HG03095 (cell line): ENCODE measurements around the gene IGF2BP2.

ENCODE experiments used
- ATAC-seq: cut with Tn5 transposase; IDR thresholded peaks from one replicate; pipeline ENCODE4 v1.9.1; 2021; ENCODE audit warnings: moderate library complexity; ENCODE audit not compliant: unreplicated experiment

Gene IGF2BP2

DNA sequence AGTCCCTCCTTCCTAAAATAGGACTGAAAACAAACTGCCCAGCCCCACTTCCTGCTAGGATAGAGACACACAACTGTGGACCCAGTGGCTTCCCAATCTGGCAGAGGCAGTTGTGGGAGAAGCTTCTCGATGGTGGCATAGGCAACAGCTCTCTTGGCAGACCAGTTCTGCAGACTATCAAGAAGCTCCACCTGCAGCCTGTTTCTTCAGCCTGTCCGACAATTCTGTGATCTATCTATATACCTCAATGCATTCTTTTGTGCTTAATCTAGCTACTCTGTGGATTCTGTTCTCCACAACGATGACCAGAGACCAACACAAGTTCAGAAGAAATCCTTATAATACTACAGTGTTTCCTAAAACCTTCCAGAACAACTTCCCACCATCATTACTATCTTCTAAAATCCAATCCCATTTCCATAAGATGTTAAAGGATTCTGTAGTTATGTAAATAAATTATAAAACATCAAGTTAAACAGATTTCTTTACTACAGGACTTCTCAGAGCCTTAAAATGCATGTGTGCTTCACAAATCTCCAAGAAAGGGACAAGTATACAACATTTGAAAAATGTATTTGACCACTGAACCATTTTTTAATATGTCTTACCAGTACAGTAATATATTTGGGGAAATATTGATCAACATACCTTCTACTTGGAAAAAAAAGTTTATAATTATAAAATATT is 57.7 kb downstream of the IGF2BP2 start:
- no peak for ATAC-seq

DNA sequence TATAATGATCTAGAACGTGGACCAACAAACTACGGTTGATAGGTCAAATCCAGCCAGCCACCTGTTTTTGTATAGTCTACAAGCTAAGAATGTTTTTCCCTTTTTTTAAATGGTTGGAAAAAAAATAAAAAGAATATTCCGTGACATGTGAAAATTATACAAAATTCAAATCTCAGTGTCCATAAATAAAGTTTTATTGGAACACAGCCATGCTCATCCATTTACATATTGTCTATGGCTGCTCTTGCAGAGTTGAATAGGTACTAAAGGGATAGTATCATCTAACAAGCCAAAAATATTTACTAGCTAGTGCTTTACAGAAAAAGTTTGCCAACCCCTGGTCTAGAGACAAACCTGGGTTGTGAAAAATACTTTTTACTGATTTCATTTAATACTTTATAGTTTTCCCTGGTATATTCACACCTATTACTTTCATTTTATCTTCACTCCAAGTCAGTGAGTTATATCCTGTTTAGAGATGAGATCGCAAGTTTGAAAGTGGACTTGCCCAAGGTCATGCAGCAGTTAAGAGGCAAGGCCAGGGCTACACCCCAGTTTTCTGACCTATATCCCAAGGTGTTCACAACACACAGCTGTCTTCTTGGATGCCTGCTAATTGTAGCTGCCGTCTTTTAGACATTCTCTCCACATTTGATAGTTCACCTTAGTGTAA is 58.4 kb downstream of the IGF2BP2 start:
- no peak for ATAC-seq

DNA sequence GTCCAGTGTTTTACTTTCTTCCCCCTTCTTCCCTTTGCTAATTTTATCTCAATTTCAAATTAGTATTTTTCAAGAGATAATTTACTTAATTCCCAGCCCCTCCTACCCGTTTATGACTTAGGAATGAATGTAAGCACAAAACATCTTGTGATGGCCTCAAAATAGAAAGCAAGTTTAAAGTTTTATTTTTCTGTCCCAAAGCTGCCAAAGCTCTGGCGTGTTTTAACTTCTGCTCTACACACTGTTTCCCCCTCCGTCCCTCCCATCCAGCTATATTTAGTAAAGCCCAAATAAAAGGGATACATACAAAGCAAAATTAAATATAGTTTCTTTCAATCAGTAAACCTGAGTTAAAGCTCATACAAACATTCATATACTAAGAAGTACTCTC is 59.9 kb downstream of the IGF2BP2 start:
- no peak for ATAC-seq

DNA sequence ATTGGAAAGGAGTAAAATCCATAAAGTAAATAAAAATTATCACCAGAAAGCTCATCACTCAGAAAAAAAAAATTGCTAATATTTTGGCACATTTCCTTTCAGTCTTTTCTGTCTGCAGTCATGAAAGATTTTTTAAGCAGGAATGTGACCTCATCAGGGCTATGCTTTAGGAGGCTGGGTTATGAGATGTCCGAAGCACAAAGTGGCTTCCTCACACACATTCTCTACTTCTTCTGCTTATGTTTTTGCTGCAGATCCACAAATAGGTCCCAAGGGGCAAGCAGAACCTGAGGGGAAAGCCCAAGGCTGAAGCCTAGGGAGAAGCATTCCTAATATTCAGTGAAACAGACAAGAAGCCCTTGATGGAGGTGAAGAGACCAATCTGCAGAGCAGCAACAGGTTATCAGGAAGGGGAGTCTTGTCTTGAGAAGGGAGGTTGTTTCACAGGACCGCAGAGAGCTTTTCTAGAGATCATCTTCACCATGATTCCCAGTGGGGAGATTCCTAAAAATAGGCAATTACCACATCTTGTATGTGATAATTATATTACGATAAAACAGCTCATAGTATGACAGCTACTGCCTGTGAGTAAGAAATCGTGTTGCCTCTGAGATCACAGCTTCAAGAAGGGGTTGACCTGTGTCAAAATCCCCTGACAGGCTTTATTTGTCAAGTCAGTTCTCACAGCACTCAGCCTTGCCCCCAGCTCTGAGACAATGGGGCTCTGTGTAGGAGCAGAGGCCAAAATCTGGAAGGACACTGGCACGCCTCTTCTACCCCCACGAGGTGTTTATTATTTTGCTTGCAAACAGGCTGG is 60.5 kb downstream of the IGF2BP2 start:
- ATAC-seq: no peak

DNA sequence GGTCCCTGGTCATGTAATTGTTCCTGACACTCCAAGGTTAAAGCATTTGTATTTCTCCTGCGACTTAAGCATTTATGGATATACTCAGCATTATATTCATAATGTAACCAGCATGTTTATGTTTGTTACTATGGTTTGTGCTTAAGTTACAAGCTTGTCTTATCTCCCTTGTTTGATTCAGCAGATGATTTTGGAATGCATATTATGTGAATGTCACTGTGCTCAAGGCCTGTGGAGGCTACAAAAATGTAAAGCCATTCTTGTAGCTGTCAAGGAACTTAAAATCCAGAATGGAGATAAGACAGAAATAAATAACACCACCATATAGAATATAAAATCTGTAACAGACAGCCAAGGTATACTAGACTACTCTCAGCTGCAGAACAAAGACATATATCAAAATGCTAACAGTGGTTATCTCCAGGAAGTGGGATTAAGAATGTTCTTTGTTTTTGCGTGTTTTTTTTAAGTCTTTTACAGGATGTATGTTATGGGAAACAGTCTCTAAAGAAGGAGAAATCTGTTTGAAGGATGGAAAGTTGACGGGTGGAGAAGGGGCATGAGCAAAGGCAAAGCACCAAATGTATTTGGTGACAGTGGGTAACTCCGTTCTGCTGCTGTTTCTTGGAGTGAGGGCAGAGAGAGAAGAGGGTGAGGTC is 61.4 kb downstream of the IGF2BP2 start:
- ATAC-seq: no peak

DNA sequence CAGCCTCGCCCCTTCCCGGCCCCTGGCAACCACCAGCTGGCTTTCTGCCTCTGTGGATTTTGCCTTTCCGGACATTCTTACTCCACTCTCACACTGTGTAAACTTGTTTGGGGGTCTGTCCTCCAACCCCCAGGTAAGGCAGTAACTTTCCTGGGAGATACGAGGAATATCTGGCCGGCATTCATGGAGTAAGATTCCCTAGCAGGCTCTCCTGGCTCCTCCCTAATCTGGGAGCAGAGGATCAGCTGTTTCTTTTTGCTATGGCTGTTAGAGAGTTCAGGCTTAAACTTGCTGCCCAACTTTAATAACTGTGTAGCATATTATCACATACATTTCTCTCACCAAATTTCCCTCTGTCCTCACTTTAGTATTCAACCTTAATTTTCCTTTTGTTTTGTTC is 64.3 kb downstream of the IGF2BP2 start:
- no peak for ATAC-seq

DNA sequence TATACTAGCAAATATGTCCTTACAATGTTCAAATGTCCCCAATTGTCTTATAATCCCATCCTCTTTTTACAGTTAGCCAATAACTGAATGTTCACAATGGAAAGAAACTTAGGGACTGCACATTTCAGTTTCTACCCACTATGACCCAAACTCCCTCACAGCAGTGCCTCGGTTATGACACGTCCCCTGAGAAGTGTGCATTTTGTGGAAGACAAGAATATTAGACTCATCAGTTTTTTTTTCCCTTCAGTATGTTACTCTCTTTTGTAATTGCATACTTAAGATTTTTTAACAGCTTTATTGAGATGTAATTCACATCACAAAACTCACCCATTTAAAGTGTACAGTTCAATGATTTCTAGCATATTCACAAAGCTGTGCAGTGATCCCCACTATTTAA is 64.8 kb downstream of the IGF2BP2 start:
- no peak for ATAC-seq

DNA sequence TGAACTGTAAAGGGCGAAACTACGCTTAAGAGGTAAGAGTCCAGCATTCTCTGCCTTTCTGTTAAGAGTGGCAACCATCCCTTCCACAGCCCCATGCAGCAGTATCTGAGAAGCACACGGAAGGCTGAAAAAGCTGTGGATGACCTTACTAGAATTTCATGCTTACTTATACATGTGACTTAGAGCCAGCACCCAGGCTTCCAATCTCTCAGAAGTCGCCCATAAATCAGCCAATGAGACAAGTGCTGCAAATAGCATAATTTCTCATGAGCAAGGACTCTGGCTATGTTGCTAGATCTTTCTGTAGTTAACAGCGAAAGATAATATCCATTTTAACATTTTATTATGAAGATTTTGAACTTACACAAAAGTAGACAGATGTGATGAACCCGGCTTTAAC is 65.3 kb downstream of the IGF2BP2 start:
- ATAC-seq: no peak

DNA sequence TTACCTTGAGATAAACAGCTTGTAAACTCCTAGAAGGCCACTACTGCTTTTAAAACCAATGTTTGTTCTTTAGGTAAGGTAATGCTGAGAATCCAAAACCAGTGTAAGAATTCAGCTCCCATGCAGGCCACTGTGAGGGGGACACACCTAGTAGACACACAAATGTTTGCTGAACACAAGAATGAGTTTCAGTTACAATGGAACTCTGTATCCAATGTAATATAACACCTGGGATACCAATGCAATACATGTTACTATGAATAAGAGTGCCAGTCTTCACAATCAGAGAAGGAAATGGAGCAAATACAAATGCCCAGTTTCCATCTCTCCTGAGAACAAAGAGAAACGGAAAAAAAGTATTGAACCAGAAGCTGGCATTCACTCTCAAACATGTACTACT is 65.9 kb downstream of the IGF2BP2 start:
- no peak for ATAC-seq

DNA sequence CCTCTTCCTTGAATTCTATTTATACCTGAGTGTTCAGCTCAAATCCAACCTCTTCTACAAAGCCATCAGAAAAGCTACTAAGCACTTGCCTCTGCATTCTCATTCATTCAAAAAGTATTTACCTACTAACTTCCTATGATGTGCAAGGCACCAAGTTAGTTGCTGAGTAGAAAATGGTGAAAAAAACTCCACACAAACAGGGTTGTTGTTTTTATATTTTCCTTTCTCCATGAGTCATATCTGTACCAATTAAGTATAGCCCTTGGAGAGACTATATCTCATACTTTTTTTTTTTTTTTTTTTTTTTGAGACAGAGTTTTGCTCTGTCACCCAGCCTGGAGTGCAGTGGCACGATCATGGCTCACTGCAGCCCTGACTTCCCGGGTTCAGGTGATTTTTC is 67.7 kb downstream of the IGF2BP2 start:
- no peak for ATAC-seq

DNA sequence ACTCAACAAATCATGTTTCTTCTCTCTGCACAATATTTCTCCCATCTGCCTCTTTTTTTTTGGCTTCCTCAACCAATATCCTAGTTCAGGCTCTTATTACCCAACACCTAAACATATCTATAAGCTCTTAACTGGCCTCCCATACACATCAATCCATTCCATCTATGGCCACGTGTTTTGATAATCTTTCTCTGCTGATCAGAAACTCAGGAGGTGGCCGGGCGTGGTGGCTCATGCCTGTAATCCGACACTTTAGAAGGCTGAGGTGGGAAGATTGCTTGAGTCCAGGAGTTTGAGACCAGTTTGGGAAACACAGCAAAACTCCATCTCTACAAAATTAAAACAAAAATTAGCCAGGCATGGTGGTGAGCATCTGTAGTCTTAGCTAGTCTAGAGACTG is 68.4 kb downstream of the IGF2BP2 start:
- no peak for ATAC-seq

DNA sequence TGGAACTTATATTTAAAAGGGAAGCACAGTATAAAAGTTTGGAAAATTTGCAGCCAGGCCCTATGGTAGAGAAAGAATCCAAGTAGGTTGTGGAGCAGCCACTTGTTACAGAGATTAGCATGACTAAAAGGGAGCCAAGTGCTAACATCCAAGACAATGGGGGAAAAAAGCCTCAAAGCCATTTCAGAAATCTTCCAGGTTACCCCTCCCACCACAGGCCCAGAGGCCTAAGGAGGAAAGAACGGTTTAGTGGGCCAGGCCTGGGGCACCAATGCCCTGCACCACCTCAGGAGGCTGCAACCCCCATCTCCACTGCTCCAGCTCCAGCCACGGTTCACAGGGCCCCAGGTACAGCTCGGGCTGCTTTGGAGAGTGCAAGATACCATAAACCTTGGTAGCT is 69.9 kb downstream of the IGF2BP2 start:
- no peak for ATAC-seq

DNA sequence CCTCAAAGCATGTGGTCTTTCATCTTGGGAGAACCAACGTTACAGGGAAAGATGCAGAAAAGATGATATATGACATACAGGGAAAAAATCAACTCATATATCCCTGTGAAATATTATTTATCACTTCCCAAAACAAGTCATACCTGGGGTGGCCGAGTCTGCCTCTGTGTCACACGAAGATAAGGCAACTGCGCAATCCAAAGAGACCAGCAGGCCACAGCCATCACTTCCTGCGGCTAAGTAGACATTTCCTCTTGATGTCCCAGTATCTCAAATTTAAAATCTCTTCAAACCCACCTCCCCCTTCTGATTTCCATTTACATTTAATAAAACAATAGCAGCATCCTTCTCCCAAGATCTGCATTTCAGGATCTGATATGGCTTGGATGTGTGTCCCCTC is 71.5 kb downstream of the IGF2BP2 start:
- no peak for ATAC-seq

DNA sequence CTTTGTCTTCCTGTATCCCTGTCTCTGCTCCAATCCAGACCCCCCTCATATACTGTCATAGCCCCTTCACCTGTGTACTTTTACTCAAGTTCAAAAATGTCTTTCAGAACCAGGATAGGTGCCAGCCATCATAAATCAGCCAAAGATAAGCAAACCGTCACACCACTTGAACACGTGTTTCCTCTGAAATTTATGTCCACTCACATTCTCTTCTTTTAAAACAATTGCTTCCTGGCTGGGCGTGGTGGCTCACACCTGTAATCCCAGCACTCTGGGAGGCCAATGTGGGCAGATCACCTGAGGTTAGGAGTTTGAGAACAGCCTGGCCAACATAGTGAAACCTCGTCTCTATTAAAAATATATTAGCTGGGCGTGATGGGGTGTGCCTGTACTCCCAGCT is 74.1 kb downstream of the IGF2BP2 start:
- no peak for ATAC-seq

DNA sequence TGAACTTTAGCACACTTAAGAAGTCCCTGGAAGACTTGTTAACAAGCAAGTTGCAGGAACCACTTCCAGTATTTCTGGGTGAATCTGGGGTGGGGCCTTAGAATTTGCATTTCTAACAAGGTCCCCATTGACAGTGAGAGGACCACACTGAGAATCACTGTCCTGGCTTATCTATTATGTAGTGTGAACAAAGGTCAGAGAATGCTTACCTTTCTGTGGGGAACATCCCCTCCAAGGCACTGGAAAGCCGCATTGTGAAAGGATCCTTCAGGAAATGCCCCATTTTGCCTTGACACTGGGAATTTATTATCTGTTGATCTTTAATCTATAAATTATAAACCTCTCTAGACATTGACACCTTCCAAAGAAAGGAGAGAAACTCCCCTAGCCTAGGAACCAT is 74.8 kb downstream of the IGF2BP2 start:
- ATAC-seq: no peak

DNA sequence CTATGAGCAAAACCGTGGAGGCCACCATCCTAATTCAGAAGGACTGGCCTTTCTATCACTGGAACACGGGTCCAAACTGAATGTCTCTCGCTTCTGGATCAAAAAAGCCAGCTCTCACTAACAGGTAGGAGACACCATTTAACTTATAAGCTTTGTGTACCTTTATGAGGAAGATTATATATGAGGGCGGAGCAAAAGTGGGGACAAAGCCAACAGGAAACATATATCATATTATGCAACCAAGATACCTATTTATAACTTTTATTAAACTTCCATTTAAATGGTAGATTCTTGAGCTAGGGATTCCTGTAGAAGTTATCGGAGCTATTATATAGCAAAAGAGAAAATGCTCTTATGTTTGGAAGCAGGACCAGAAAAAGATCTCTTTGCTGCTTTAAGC is 78.4 kb downstream of the IGF2BP2 start:
- ATAC-seq: no peak

DNA sequence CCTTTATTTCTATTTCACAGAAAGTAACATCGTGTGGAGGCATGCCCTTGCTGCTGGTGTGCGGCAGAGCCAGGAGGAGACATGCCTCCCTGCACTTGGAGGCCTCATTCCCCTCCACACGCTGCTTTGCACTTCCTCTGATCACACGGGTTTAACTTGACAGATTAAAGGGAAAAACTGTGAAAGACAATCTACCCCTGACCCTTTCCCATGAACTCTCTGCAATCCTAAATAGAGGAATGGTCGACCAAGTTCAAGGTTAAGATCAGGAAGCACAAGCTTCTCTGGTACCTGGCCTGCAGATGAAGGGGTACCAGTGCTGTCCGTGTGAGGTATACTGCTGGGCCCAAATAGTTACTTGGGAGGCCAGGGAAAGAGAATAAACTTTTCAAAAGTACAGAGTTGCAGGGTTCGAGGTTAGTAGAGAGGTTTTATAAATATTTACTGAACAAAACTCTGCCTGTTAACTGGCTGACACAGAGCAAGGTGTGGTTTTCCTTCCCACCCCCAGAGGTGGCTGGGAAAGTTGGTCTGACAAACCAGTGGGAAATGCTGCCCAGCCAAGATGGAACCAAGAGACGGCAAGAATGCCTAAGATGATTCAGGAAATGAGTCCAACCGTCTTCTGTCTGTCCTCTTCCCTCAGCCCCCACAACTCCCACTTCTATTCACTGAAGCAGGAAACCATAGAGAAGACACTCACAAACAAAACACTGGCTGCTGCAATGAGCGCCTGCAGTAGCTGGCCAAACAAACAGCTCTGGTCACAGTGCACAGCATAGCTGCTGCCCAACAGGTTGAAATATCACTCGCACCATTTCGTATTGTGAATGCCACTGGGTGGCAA is 79.6 kb downstream of the IGF2BP2 start:
- no peak for ATAC-seq

DNA sequence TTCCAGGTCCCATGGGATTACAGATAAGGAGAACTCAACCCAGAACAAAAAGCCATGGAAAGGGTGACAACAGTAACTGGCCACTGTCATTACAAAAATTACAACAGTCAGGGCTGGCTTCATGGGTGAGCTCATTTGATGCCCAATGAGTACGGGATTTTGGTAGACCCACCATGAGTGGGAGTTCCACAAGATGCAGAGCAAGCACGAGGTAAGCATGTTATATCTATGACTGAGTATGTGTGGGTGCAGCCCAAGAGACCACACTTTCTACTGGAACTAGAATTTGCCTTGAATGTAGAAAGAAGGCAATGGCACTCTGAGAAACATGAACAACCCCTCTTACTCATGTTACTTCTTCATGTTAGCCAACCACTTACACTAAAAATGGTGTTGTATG is 83.3 kb downstream of the IGF2BP2 start:
- no peak for ATAC-seq

DNA sequence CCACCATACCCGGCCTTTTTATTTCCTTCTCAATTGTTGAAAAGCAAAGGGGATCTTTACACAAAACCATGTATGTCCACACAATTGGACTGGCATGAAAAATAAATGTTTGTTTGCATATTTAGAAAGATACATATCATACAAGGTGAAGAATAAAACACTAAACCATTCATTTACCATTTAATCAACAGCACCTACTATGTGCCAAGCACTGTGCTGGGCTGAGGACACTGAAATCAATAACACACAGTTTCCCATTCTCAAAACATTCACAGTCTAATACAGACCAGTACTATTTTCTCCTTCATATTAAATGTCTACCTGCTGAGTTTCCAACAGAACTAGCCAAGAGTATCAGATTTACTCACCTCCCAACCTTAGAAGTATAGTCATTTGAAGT is 84.7 kb downstream of the IGF2BP2 start:
- ATAC-seq: no peak

DNA sequence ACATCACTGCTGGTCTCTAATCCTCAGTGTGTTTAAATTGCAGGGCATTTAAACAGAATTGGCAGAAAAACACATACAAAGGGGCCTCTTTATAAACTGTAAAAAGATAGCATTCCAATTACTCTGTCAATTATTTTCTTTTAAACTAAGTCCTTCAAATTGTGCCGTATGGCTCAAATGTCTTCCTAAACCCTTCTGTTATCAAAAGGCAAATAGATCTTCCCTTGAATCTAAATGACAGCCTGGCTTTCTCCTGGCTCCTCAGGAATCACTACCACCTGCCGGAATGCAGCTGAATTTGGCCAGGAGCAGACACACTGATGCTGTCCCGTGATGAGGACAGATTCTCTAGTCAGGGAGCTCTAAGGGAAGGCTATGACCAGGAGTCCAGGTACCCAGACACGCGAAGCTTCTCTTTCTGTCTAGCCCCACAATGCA is 85.6 kb downstream of the IGF2BP2 start:
- ATAC-seq: no peak
